Calu3 (cell line): ENCODE results near the gene NRG2. TPM values are rescaled to one million over a fixed set of nuclear protein-coding genes. Genes with fewer than 3 reads are reported as not detected.

Experiments
- BruUV-seq: library from RNA; stranded (reverse); fragments of 400-500 nt; replicated peaks from 2 replicates; lab custom pipeline; 2021; lab: Mats Ljungman, UMichigan
- CTCF ChIA-PET: fragments of 300-600 bp; sonication (Branson Sonifier 250); formaldehyde crosslinking; loops from one replicate; lab custom pipeline; 2022; ENCODE audit warnings: antibody characterized with exemption; lab: Charles Lee
- DNase-seq: peaks from one replicate; pipeline ENCODE4 v3.0.0; 2022
- H3K27ac Mint-ChIP-seq: one replicate; pipeline ENCODE4 v1.8.0; 2022; ENCODE audit warnings: mixed read lengths; ENCODE audit not compliant: unreplicated experiment
- H3K27me3 Mint-ChIP-seq: one replicate; pipeline ENCODE4 v1.8.0; 2022; ENCODE audit warnings: mixed read lengths; ENCODE audit not compliant: unreplicated experiment
- H3K36me3 Mint-ChIP-seq: one replicate; pipeline ENCODE4 v1.8.0; 2022; ENCODE audit warnings: mild to moderate bottlenecking, moderate library complexity, mixed read lengths; ENCODE audit not compliant: insufficient read depth, unreplicated experiment
- H3K4me1 Mint-ChIP-seq: one replicate; pipeline ENCODE4 v1.8.0; 2022; ENCODE audit warnings: mild to moderate bottlenecking, low read depth, mixed read lengths; ENCODE audit not compliant: unreplicated experiment
- H3K4me3 Mint-ChIP-seq: one replicate; pipeline ENCODE4 v1.8.0; 2022; ENCODE audit warnings: mild to moderate bottlenecking, low read depth, moderate library complexity, mixed read lengths; ENCODE audit not compliant: unreplicated experiment
- H3K9me3 Mint-ChIP-seq: one replicate; pipeline ENCODE4 v1.8.0; 2022; ENCODE audit warnings: low read depth, mixed read lengths; ENCODE audit not compliant: unreplicated experiment
- intact Hi-C: fragments of 100-400 bp; cut with micrococcal nuclease; formaldehyde crosslinking; loops from one replicate; pipeline ENCODE4 v1.10.0; 2022; ENCODE audit not compliant: unreplicated experiment
- total RNA-seq: library from RNA; stranded (reverse); gene quantifications from 2 replicates; pipeline ENCODE4 v1.2.3, GENCODE V29; 2022
- TF ChIP-seq, protein P1 (sequence below): fragments of 200-600 bp; IDR thresholded peaks from one replicate; pipeline ENCODE4 v1.8.0; 2022; ENCODE audit warnings: antibody characterized with exemption; ENCODE audit not compliant: unreplicated experiment

Gene NRG2
- total RNA-seq, 1 experiment from 2014 or later: 1.4 TPM

DNA sequence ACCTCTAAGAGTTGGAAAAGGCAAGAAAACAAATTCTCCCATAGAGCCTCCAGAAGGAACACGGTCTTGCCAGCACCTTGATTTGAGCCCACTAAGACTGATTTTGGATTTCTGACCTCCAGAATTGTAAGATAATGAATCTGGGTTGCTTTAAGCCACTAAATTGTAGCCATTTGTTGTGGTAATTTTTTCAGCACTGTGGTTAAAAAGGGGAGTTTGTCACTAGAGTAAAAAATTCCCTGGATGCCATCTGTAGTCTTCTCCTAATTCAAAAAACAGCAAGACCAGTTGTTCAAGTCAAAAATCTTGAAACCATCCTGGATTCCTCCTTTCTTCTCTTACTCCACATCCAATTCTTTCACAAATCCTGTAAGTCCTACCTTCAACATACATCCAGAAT lies 39.6 kb downstream of the NRG2 start:
- peaks cover 96% of the 10 kb centered on the region for H3K27me3 Mint-ChIP-seq
- H3K27ac Mint-ChIP-seq: no peak overlapping the region
- DNase-seq: no peak
- TF ChIP-seq, protein P1, sequence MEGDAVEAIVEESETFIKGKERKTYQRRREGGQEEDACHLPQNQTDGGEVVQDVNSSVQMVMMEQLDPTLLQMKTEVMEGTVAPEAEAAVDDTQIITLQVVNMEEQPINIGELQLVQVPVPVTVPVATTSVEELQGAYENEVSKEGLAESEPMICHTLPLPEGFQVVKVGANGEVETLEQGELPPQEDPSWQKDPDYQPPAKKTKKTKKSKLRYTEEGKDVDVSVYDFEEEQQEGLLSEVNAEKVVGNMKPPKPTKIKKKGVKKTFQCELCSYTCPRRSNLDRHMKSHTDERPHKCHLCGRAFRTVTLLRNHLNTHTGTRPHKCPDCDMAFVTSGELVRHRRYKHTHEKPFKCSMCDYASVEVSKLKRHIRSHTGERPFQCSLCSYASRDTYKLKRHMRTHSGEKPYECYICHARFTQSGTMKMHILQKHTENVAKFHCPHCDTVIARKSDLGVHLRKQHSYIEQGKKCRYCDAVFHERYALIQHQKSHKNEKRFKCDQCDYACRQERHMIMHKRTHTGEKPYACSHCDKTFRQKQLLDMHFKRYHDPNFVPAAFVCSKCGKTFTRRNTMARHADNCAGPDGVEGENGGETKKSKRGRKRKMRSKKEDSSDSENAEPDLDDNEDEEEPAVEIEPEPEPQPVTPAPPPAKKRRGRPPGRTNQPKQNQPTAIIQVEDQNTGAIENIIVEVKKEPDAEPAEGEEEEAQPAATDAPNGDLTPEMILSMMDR: no peak
- no TSS peak for BruUV-seq
- H3K36me3 Mint-ChIP-seq: no peaks in the 10 kb centered on the region
- intact Hi-C loops: no loop called here
- H3K4me1 Mint-ChIP-seq: no peaks in the 10 kb centered on the region
- no peaks in the 10 kb centered on the region for H3K9me3 Mint-ChIP-seq
- CTCF ChIA-PET: no interaction called here
- no peak overlapping the region for H3K4me3 Mint-ChIP-seq

DNA sequence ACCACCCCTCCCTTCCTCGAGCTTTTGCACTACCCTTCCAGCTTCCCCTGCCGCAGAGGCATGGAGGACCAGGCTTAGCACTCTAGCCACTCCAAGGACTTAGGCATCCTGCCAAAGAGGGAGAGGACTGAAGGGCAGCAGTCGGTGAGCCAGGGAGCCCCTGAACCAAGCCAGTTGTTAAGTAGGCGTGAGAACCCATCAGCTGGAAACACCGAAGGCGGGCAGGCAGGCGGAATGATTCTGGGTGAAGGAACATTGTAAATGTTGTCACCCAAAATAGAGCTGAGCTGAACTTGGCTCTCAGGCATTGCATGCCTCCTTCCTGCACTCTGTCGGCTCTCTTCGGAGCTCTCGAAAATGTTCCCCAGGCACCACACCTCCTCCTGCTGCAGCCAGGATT lies 42.8 kb downstream of the NRG2 start:
- BruUV-seq: no TSS peak
- H3K4me1 Mint-ChIP-seq: no peaks in the 10 kb centered on the region
- CTCF ChIA-PET: no interaction called here
- H3K27me3 Mint-ChIP-seq: peaks cover 89% of the 10 kb centered on the region
- TF ChIP-seq, protein P1: no peak
- no peaks in the 10 kb centered on the region for H3K9me3 Mint-ChIP-seq
- DNase-seq: no peak
- H3K4me3 Mint-ChIP-seq: no peak overlapping the region
- intact Hi-C loops: no loop called here
- H3K36me3 Mint-ChIP-seq: no peaks in the 10 kb centered on the region
- no peak overlapping the region for H3K27ac Mint-ChIP-seq

DNA sequence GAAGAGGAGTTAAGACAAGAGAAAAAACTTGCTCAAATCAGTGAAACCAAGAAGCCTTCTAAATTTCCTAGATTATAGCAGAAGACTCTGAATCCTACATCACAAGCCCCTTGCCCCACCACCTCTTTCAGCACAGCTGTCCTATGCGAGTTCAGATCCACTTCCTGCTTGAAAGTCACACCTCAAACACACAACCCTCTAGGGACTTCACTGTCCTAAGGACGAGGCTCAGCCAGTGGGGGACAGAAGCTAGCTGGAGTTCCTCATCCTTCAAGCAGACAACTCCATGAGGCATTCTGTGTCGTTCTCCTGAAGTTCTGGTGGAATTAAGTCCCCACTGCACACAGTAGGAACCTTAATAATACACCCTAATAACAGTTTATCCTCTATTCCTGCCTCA lies 44.3 kb downstream of the NRG2 start:
- CTCF ChIA-PET: no interaction called here
- Mint-ChIP-seq H3K9me3 (no peaks in the 10 kb centered on the region), H3K36me3 (no peaks in the 10 kb centered on the region), H3K4me1 (no peaks in the 10 kb centered on the region), H3K27ac (no peak overlapping the region), H3K27me3 (peaks cover 89% of the 10 kb centered on the region), H3K4me3 (no peak overlapping the region)
- no TSS peak for BruUV-seq
- no peak for DNase-seq
- TF ChIP-seq, protein P1: no peak
- intact Hi-C loops: no loop called here

DNA sequence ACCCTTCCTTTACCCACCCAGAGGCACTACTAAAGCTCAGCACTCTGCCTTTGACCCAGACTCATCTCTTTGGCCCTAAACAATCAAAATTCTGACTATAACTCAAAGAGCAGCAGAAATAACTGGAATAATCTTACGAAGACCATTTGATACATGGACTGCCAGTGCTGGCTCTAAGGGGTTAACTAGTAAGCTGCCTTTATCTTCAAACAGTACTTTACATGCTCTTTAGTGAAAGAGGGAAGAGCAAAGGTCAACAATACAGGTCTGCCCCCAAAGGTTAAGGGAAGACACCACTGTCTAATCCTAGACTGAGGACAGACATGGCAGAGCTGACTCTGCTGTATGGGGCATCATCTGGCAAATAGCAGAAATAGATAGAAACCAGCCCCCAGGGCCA lies 45.8 kb downstream of the NRG2 start:
- no peak for DNase-seq
- no peaks in the 10 kb centered on the region for H3K9me3 Mint-ChIP-seq
- peaks cover 89% of the 10 kb centered on the region for H3K27me3 Mint-ChIP-seq
- intact Hi-C loops: no loop called here
- H3K27ac Mint-ChIP-seq: no peak overlapping the region
- CTCF ChIA-PET: interaction anchor here (1.3 kb wide), 1 partner anchor 12 kb away, joined by 3 read pairs; no protein-coding TSS in a partner anchor
- BruUV-seq: no TSS peak
- no peaks in the 10 kb centered on the region for H3K4me1 Mint-ChIP-seq
- H3K4me3 Mint-ChIP-seq: no peak overlapping the region
- H3K36me3 Mint-ChIP-seq: no peaks in the 10 kb centered on the region
- TF ChIP-seq, protein P1: no peak
